Measurements from ENCODE around the gene WSB1.

WSB1 gene

GRCh38 chr17:27343294-27343693, 49.4 kb downstream of the WSB1 start:
- peaks cover 3 to 5% of the 10 kb centered on the region in 2 donors for H3K36me3 Mint-ChIP-seq
- ATAC-seq (replicated peaks) (no peak), DNase-seq (no peak)
- H3K27ac Mint-ChIP-seq, result no peak overlapping the region
- peaks cover 26 to 39% of the 10 kb centered on the region in 2 donors for H3K4me1 Mint-ChIP-seq
- no peaks in the 10 kb centered on the region for H3K9me3 Mint-ChIP-seq
- H3K27me3 Mint-ChIP-seq, result peaks cover 6 to 8% of the 10 kb centered on the region in 2 donors
- no peak overlapping the region for H3K4me3 Mint-ChIP-seq

- Mint-ChIP-seq H3K9me3 (no peaks in the 10 kb centered on the region), H3K27ac (no peak overlapping the region), H3K4me3 (no peak overlapping the region), H3K36me3 (peaks cover 3 to 5% of the 10 kb centered on the region in 2 donors), H3K4me1 (peaks cover 18 to 31% of the 10 kb centered on the region in 2 donors), H3K27me3 (peaks cover 6 to 8% of the 10 kb centered on the region in 2 donors)
- ATAC-seq (replicated peaks) (no peak), DNase-seq (no peak)
Measured at GRCh38 chr17:27343977-27344607, 50.2 kb downstream of the WSB1 start.

GRCh38 chr17:27345141-27345904, 51.4 kb downstream of the WSB1 start:
- Mint-ChIP-seq H3K9me3 (no peaks in the 10 kb centered on the region), H3K27ac (peak overlapping the region; percentile 42), H3K36me3 (peaks cover 0 to 1% of the 10 kb centered on the region in 2 donors), H3K4me1 (peaks cover 8 to 19% of the 10 kb centered on the region in 2 donors), H3K27me3 (peaks cover 6 to 8% of the 10 kb centered on the region in 2 donors), H3K4me3 (no peak overlapping the region)
- no peak for DNase-seq
- no peak for ATAC-seq (replicated peaks)

- Mint-ChIP-seq H3K4me1 (peaks cover 8 to 14% of the 10 kb centered on the region in 2 donors), H3K36me3 (peaks cover 1% of the 10 kb centered on the region in 2 donors), H3K4me3 (no peak overlapping the region), H3K27me3 (peaks cover 6 to 8% of the 10 kb centered on the region in 2 donors), H3K27ac (no peak overlapping the region), H3K9me3 (no peaks in the 10 kb centered on the region)
- DNase-seq, result no peak
- ATAC-seq (replicated peaks), result no peak
Measured at GRCh38 chr17:27346228-27346899, 52.5 kb downstream of the WSB1 start.

- H3K27me3 Mint-ChIP-seq, result peaks cover 6 to 8% of the 10 kb centered on the region in 2 donors
- no peaks in the 10 kb centered on the region for H3K9me3 Mint-ChIP-seq
- H3K36me3 Mint-ChIP-seq, result peaks cover 2 to 6% of the 10 kb centered on the region in 2 donors
- DNase-seq, result no peak
- peaks cover 9 to 26% of the 10 kb centered on the region in 2 donors for H3K4me1 Mint-ChIP-seq
- ATAC-seq (replicated peaks), result no peak
- peak overlapping the region in 1 of 2 donors; percentile 74 for H3K4me3 Mint-ChIP-seq
- no peak overlapping the region for H3K27ac Mint-ChIP-seq
Measured at GRCh38 chr17:27348196-27348595, 54.3 kb downstream of the WSB1 start.

GRCh38 chr17:27349540-27350021, 55.7 kb downstream of the WSB1 start:
- Mint-ChIP-seq H3K27ac (no peak overlapping the region), H3K36me3 (peaks cover 2 to 6% of the 10 kb centered on the region in 2 donors), H3K4me1 (peaks cover 11 to 39% of the 10 kb centered on the region in 2 donors), H3K9me3 (no peaks in the 10 kb centered on the region), H3K4me3 (no peak overlapping the region), H3K27me3 (no peaks in the 10 kb centered on the region)
- ATAC-seq (replicated peaks) (no peak), DNase-seq (no peak)

- Mint-ChIP-seq H3K36me3 (peaks cover 2 to 6% of the 10 kb centered on the region in 2 donors), H3K4me1 (peaks cover 11 to 35% of the 10 kb centered on the region in 2 donors), H3K27ac (no peak overlapping the region), H3K9me3 (no peaks in the 10 kb centered on the region), H3K27me3 (peaks cover 0 to 3% of the 10 kb centered on the region in 2 donors), H3K4me3 (no peak overlapping the region)
- DNase-seq (no peak), ATAC-seq (replicated peaks) (no peak)
Measured at GRCh38 chr17:27351759-27352158, 57.8 kb downstream of the WSB1 start.

GRCh38 chr17:27352448-27353032, 58.6 kb downstream of the WSB1 start:
- no peak for DNase-seq
- no peaks in the 10 kb centered on the region for H3K9me3 Mint-ChIP-seq
- peak overlapping the region; percentile 90 to 95 for H3K4me3 Mint-ChIP-seq
- H3K36me3 Mint-ChIP-seq, result peaks cover 2 to 6% of the 10 kb centered on the region in 2 donors
- peaks cover 11 to 34% of the 10 kb centered on the region in 2 donors for H3K4me1 Mint-ChIP-seq
- H3K27ac Mint-ChIP-seq, result peak overlapping the region; percentile 65
- peaks cover 0 to 3% of the 10 kb centered on the region in 2 donors for H3K27me3 Mint-ChIP-seq
- no peak for ATAC-seq (replicated peaks)

- DNase-seq, result no peak
- H3K4me1 Mint-ChIP-seq, result peaks cover 11 to 34% of the 10 kb centered on the region in 2 donors
- peak overlapping the region; percentile 90 to 95 for H3K4me3 Mint-ChIP-seq
- peaks cover 0 to 3% of the 10 kb centered on the region in 2 donors for H3K27me3 Mint-ChIP-seq
- H3K9me3 Mint-ChIP-seq, result no peaks in the 10 kb centered on the region
- ATAC-seq (replicated peaks), result no peak
- H3K27ac Mint-ChIP-seq, result peak overlapping the region; percentile 96
- H3K36me3 Mint-ChIP-seq, result peaks cover 2 to 6% of the 10 kb centered on the region in 2 donors
Measured at GRCh38 chr17:27353033-27353460, 59.1 kb downstream of the WSB1 start.

- DNase-seq, result peak; percentile 84
- H3K27me3 Mint-ChIP-seq, result peaks cover 0 to 3% of the 10 kb centered on the region in 2 donors
- peak overlapping the region; percentile 96 for H3K27ac Mint-ChIP-seq
- no peaks in the 10 kb centered on the region for H3K9me3 Mint-ChIP-seq
- peaks cover 2 to 6% of the 10 kb centered on the region in 2 donors for H3K36me3 Mint-ChIP-seq
- H3K4me1 Mint-ChIP-seq, result peaks cover 11 to 34% of the 10 kb centered on the region in 2 donors
- peak; percentile 89 to 90 for ATAC-seq (replicated peaks)
- peak overlapping the region; percentile 90 to 95 for H3K4me3 Mint-ChIP-seq
Measured at GRCh38 chr17:27353461-27354050, 59.6 kb downstream of the WSB1 start.

- Mint-ChIP-seq H3K4me3 (peak overlapping the region; percentile 90 to 95), H3K9me3 (no peaks in the 10 kb centered on the region), H3K27ac (peak overlapping the region; percentile 96), H3K27me3 (peaks cover 0 to 3% of the 10 kb centered on the region in 2 donors), H3K36me3 (peaks cover 2 to 6% of the 10 kb centered on the region in 2 donors), H3K4me1 (peaks cover 11 to 34% of the 10 kb centered on the region in 2 donors)
- no peak for ATAC-seq (replicated peaks)
- DNase-seq, result no peak
Measured at GRCh38 chr17:27354051-27354490, 60.2 kb downstream of the WSB1 start.

GRCh38 chr17:27354491-27355081, 60.7 kb downstream of the WSB1 start:
- Mint-ChIP-seq H3K27me3 (peaks cover 0 to 3% of the 10 kb centered on the region in 2 donors), H3K27ac (peak overlapping the region; percentile 96), H3K4me1 (peaks cover 11 to 34% of the 10 kb centered on the region in 2 donors), H3K36me3 (peaks cover 2 to 6% of the 10 kb centered on the region in 2 donors), H3K9me3 (no peaks in the 10 kb centered on the region), H3K4me3 (peak overlapping the region; percentile 90 to 95)
- peak in 1 of 2 donors; percentile 21 for ATAC-seq (replicated peaks)
- DNase-seq, result no peak

GRCh38 chr17:27355419-27355818, 61.5 kb downstream of the WSB1 start:
- Mint-ChIP-seq H3K4me3 (no peak overlapping the region), H3K9me3 (no peaks in the 10 kb centered on the region), H3K27ac (no peak overlapping the region), H3K36me3 (peaks cover 2 to 6% of the 10 kb centered on the region in 2 donors), H3K27me3 (peaks cover 0 to 3% of the 10 kb centered on the region in 2 donors), H3K4me1 (peaks cover 11 to 34% of the 10 kb centered on the region in 2 donors)
- ATAC-seq (replicated peaks) (no peak), DNase-seq (no peak)

Measured in stimulated activated naive B cell treated with anti-CD40 and anti-IgM and Interleukin-4, amounts not matched to agents 10 μg/mL and 1 μg/mL and 100 μg/mL, for 72 hours (primary cell).